H9 (cell line): Measurements from ENCODE around the gene LRTM2. TPM values are rescaled to one million over a fixed set of nuclear protein-coding genes. Genes with fewer than 3 reads are reported as not detected.

Source experiments
- DNase-seq: peaks from one replicate; pipeline ENCODE4 v3.0.0-alpha.2; 2017
- H2AFZ ChIP-seq: one replicate; pipeline ENCODE4 v1.6.1; 2013; ENCODE audit warnings: mild to moderate bottlenecking, low read length, control low read depth, moderate library complexity
- H2AK5ac ChIP-seq: 2 replicates; pipeline ENCODE4 v1.6.1; 2013; ENCODE audit warnings: low read length, control low read depth, mixed read lengths; ENCODE audit not compliant: insufficient read length
- H2BK120ac ChIP-seq: one replicate; pipeline ENCODE4 v1.6.1; 2013; ENCODE audit warnings: low read depth, mild to moderate bottlenecking, low read length, control low read depth, inconsistent platforms; ENCODE audit not compliant: poor library complexity, severe bottlenecking
- H2BK12ac ChIP-seq: 2 replicates; pipeline ENCODE4 v1.6.1; 2013; ENCODE audit warnings: low read length, control low read depth, mixed read lengths, low read depth; ENCODE audit not compliant: insufficient read length
- H2BK15ac ChIP-seq: 2 replicates; pipeline ENCODE4 v1.6.1; 2013; ENCODE audit warnings: low read depth, low read length, control low read depth
- H2BK20ac ChIP-seq: one replicate; pipeline ENCODE4 v1.6.1; 2013; ENCODE audit warnings: low read depth, mild to moderate bottlenecking, low read length, control low read depth, inconsistent platforms; ENCODE audit not compliant: poor library complexity, severe bottlenecking
- H2BK5ac ChIP-seq: 2 replicates; pipeline ENCODE4 v1.6.1; 2013; ENCODE audit warnings: low read length, control low read depth, mixed read lengths; ENCODE audit not compliant: insufficient read length
- H3K14ac ChIP-seq: 2 replicates; pipeline ENCODE4 v1.6.1; 2013; ENCODE audit warnings: low read length, control low read depth; ENCODE audit not compliant: insufficient read depth
- H3K18ac ChIP-seq: 2 replicates; pipeline ENCODE4 v1.6.1; 2013; ENCODE audit warnings: low read depth, mild to moderate bottlenecking, mixed read lengths, low read length, control low read depth; ENCODE audit not compliant: insufficient read length
- H3K23ac ChIP-seq: 2 replicates; pipeline ENCODE4 v1.6.1; 2013; ENCODE audit warnings: low read length, control low read depth, mixed read lengths, low read depth; ENCODE audit not compliant: insufficient read length
- H3K23me2 ChIP-seq: 2 replicates; pipeline ENCODE4 v1.6.1; 2013; ENCODE audit warnings: low read depth, mild to moderate bottlenecking, mixed read lengths, low read length, control low read depth; ENCODE audit not compliant: insufficient read length, poor library complexity, severe bottlenecking
- H3K27ac ChIP-seq: 2 replicates; pipeline ENCODE4 v1.5.1; 2013; ENCODE audit warnings: low read length, control low read depth, mixed read lengths, low read depth; ENCODE audit not compliant: insufficient read length
- H3K27me3 ChIP-seq: 2 replicates; pipeline ENCODE4 v1.6.1; 2013; ENCODE audit warnings: low read length, control low read depth, inconsistent platforms; ENCODE audit not compliant: insufficient read depth
- H3K4ac ChIP-seq: 2 replicates; pipeline ENCODE4 v1.6.1; 2013; ENCODE audit warnings: low read depth, mild to moderate bottlenecking, control low read depth, inconsistent platforms, low read length, moderate library complexity
- H3K4me1 ChIP-seq: 2 replicates; pipeline ENCODE4 v1.6.1; 2013; ENCODE audit warnings: low read length, control low read depth, inconsistent platforms; ENCODE audit not compliant: insufficient read depth
- H3K4me2 ChIP-seq: 2 replicates; pipeline ENCODE4 v1.6.1; 2013; ENCODE audit warnings: low read length, control low read depth, mixed read lengths; ENCODE audit not compliant: insufficient read length, insufficient read depth
- H3K56ac ChIP-seq: 2 replicates; pipeline ENCODE4 v1.6.1; 2013; ENCODE audit warnings: low read depth, mild to moderate bottlenecking, mixed read lengths, low read length, control low read depth; ENCODE audit not compliant: insufficient read length
- H3K79me1 ChIP-seq: 2 replicates; pipeline ENCODE4 v1.6.1; 2013; ENCODE audit warnings: low read depth, mild to moderate bottlenecking, moderate library complexity, low read length, control low read depth, inconsistent platforms; ENCODE audit not compliant: insufficient read depth, poor library complexity, severe bottlenecking
- H3K79me2 ChIP-seq: 2 replicates; pipeline ENCODE4 v1.6.1; 2013; ENCODE audit warnings: low read length, control low read depth, inconsistent platforms; ENCODE audit not compliant: insufficient read depth
- H3K9ac ChIP-seq: 2 replicates; pipeline ENCODE4 v1.6.1; 2013; ENCODE audit warnings: low read length, control low read depth, mixed read lengths; ENCODE audit not compliant: insufficient read length; ENCODE audit errors: extremely low read depth
- H3K9me3 ChIP-seq: one replicate; pipeline ENCODE4 v1.6.1; 2013; ENCODE audit warnings: low read depth, low read length, inconsistent platforms; ENCODE audit not compliant: control insufficient read depth
- H3T11ph ChIP-seq: one replicate; pipeline ENCODE4 v1.6.1; 2013; ENCODE audit warnings: mild to moderate bottlenecking, low read length, control low read depth, inconsistent platforms
- H4K20me1 ChIP-seq: one replicate; pipeline ENCODE4 v1.6.1; 2013; ENCODE audit not compliant: control insufficient read depth, insufficient read length, insufficient read depth
- H4K5ac ChIP-seq: 2 replicates; pipeline ENCODE4 v1.6.1; 2013; ENCODE audit warnings: low read depth, mild to moderate bottlenecking, mixed read lengths, low read length, control low read depth; ENCODE audit not compliant: insufficient read length
- H4K8ac ChIP-seq: replicated peaks from 2 replicates; pipeline ENCODE4 v1.6.1; 2013; ENCODE audit warnings: low read length, control low read depth, mixed read lengths, low read depth; ENCODE audit not compliant: insufficient read length
- H4K91ac ChIP-seq: 2 replicates; pipeline ENCODE4 v1.6.1; 2013; ENCODE audit warnings: low read depth, mild to moderate bottlenecking, moderate library complexity, mixed read lengths, low read length, control low read depth; ENCODE audit not compliant: insufficient read length
- H3K27ac Mint-ChIP-seq, 3 experiments: 2 replicates in 2 of 3; 3 replicates in 1 of 3; pipeline ENCODE4 v1.8.0; 2020 to 2021; ENCODE audit warnings: mixed read lengths in 3 of 3, mild to moderate bottlenecking in 1 of 3, moderate library complexity in 1 of 3
- H3K27me3 Mint-ChIP-seq: 2 replicates; pipeline ENCODE4 v1.8.0; 2021; ENCODE audit warnings: low read depth, mild to moderate bottlenecking, moderate library complexity, mixed read lengths
- H3K36me3 Mint-ChIP-seq, 3 experiments: 2 replicates in 2 of 3; 3 replicates in 1 of 3; pipeline ENCODE4 v1.8.0; 2020 to 2021; ENCODE audit warnings: low read depth in 3 of 3, mixed read lengths in 3 of 3; ENCODE audit not compliant: insufficient read depth in 1 of 3
- H3K4me1 Mint-ChIP-seq, 2 experiments: 2 replicates each; pipeline ENCODE4 v1.8.0; 2020; ENCODE audit warnings: mixed read lengths in 2 of 2
- H3K4me3 Mint-ChIP-seq, 2 experiments: 2 replicates in 1 of 2; 3 replicates in 1 of 2; pipeline ENCODE4 v1.8.0; 2020 to 2021; ENCODE audit warnings: mild to moderate bottlenecking in 2 of 2, mixed read lengths in 2 of 2, moderate library complexity in 1 of 2
- H3K9me3 Mint-ChIP-seq, 2 experiments: 2 replicates in 1 of 2; 3 replicates in 1 of 2; pipeline ENCODE4 v1.8.0; 2020; ENCODE audit warnings: mild to moderate bottlenecking in 2 of 2, mixed read lengths in 2 of 2, moderate library complexity in 1 of 2
- CTCF ChIP-seq: fragments of 200-600 bp; sonication (generic); conservative IDR thresholded peaks from 3 replicates; pipeline ENCODE4 v1.8.0; 2021; ENCODE audit warnings: antibody characterized with exemption, mild to moderate bottlenecking
- WGBS: extraction: QIAGEN DNeasy Blood & Tissue Kit; methylation state at CpG from one replicate; pipeline ENCODE4 v1.1.7; 2013; ENCODE audit warnings: missing lambda C conversion rate, low lambda C conversion rate, mixed read lengths; ENCODE audit not compliant: insufficient read length; ENCODE audit errors: extremely low coverage; 5-methylcytosine and 5-hydroxymethylcytosine counted together
- total RNA-seq: library from RNA; stranded (reverse); gene quantifications from 2 replicates; pipeline ENCODE4 v1.2.1, GENCODE V29; 2021

Gene LRTM2
- total RNA-seq, 1 experiment from 2014 or later = not detected

- Histone ChIP-seq H2AFZ (no peak overlapping the region), H3K56ac (no peak overlapping the region), H2BK120ac (no peak overlapping the region), H3K27me3 (no peaks in the 10 kb centered on the region), H3T11ph (no peak overlapping the region), H3K4ac (no peak overlapping the region), H2BK5ac (no peak overlapping the region), H3K9me3 (no peaks in the 10 kb centered on the region), H4K91ac (no peak overlapping the region), H3K4me2 (no peak overlapping the region), H2BK15ac (no peak overlapping the region), H3K4me1 (peaks cover 2% of the 10 kb centered on the region; the same call in 1 of the 2 replicates), H3K27ac (no peak overlapping the region), H3K9ac (no peak overlapping the region), H2AK5ac (no peak overlapping the region), H4K5ac (no peak overlapping the region), H2BK20ac (no peak overlapping the region), H3K79me2 (no peaks in the 10 kb centered on the region), H2BK12ac (no peak overlapping the region), H3K23me2 (no peaks in the 10 kb centered on the region), H3K23ac (no peak overlapping the region), H3K79me1 (no peaks in the 10 kb centered on the region), H4K20me1 (no peaks in the 10 kb centered on the region), H3K18ac (no peak overlapping the region), H3K14ac (no peak overlapping the region), H4K8ac (no peak overlapping the region)
- no peak for TF ChIP-seq CTCF
- Mint-ChIP-seq H3K27ac (no peak overlapping the region), H3K27me3 (peaks cover 4% of the 10 kb centered on the region), H3K9me3 (no peaks in the 10 kb centered on the region), H3K36me3 (no peaks in the 10 kb centered on the region), H3K4me1 (peaks cover 0 to 6% of the 10 kb centered on the region in 2 experiments; a peak in 2 of 4 replicates), H3K4me3 (no peak overlapping the region)
- DNase-seq = peak; percentile 15
- WGBS = no CpG with 5 or more reads among the region's 8 CpGs
These were observed 33.4 kb downstream of the LRTM2 start for GRCh38 chr12:1853716-1854115.
